NCI-H1436 (cell line): ENCODE results near the gene GORASP1.

Experiments
- DNase-seq: peaks from one replicate; lab custom pipeline; 2025; lab: John Stamatoyannopoulos, UW

The GORASP1 gene

GRCh38 chr3:39141171-39141995 lies 34.0 kb upstream of the GORASP1 start:
- DNase-seq, result no peak

GRCh38 chr3:39140341-39140971 lies 33.0 kb upstream of the GORASP1 start:
- no peak for DNase-seq

- DNase-seq, result no peak
These were observed 32.0 kb upstream of the GORASP1 start for GRCh38 chr3:39139442-39139841.

- no peak for DNase-seq
These were observed 31.5 kb upstream of the GORASP1 start for GRCh38 chr3:39138804-39139415.

GRCh38 chr3:39137991-39138803 lies 30.8 kb upstream of the GORASP1 start:
- no peak for DNase-seq

- no peak for DNase-seq
These were observed 30.1 kb upstream of the GORASP1 start for GRCh38 chr3:39137435-39137936.

GRCh38 chr3:39136533-39137434 lies 29.4 kb upstream of the GORASP1 start:
- DNase-seq, result no peak

GRCh38 chr3:39135170-39135805 lies 27.9 kb upstream of the GORASP1 start:
- DNase-seq, result no peak

GRCh38 chr3:39134305-39134704 lies 26.9 kb upstream of the GORASP1 start:
- DNase-seq, result no peak

- no peak for DNase-seq
These were observed 26.4 kb upstream of the GORASP1 start for GRCh38 chr3:39133822-39134221.

- no peak for DNase-seq
These were observed 25.7 kb upstream of the GORASP1 start for GRCh38 chr3:39133093-39133490.

- no peak for DNase-seq
These were observed 25.0 kb upstream of the GORASP1 start for GRCh38 chr3:39132096-39133092.

- no peak for DNase-seq
These were observed 23.4 kb upstream of the GORASP1 start for GRCh38 chr3:39130693-39131265.

- DNase-seq, result no peak
These were observed 22.6 kb upstream of the GORASP1 start for GRCh38 chr3:39130026-39130425.

- no peak for DNase-seq
These were observed 21.5 kb upstream of the GORASP1 start for GRCh38 chr3:39128951-39129350.

- no peak for DNase-seq
These were observed 20.5 kb upstream of the GORASP1 start for GRCh38 chr3:39127908-39128304.

GRCh38 chr3:39127269-39127907 lies 20.0 kb upstream of the GORASP1 start:
- DNase-seq, result no peak

- DNase-seq, result no peak
These were observed 19.2 kb upstream of the GORASP1 start for GRCh38 chr3:39126532-39127071.
